Nephron (organoid): ENCODE results near the gene MATN1.
A peak's percentile ranks its signal among the peaks of the same experiment; 100 is the strongest.

Experiments used
- H3K27ac Mint-ChIP-seq, 3 experiments: 2 replicates each; pipeline ENCODE4 v1.8.0; 2020; ENCODE audit warnings: mixed read lengths in 3 of 3, mild to moderate bottlenecking in 2 of 3, moderate library complexity in 1 of 3
- H3K27me3 Mint-ChIP-seq: 2 replicates; pipeline ENCODE4 v1.8.0; 2021; ENCODE audit warnings: low read depth, mild to moderate bottlenecking, moderate library complexity, mixed read lengths
- H3K36me3 Mint-ChIP-seq: 2 replicates; pipeline ENCODE4 v1.8.0; 2020; ENCODE audit warnings: low read depth, mixed read lengths
- H3K4me1 Mint-ChIP-seq: 2 replicates; pipeline ENCODE4 v1.8.0; 2020; ENCODE audit warnings: mixed read lengths
- H3K4me3 Mint-ChIP-seq, 3 experiments: 2 replicates each; pipeline ENCODE4 v1.8.0; 2020; ENCODE audit warnings: mild to moderate bottlenecking in 3 of 3, mixed read lengths in 3 of 3, moderate library complexity in 2 of 3
- H3K9me3 Mint-ChIP-seq: 2 replicates; pipeline ENCODE4 v1.8.0; 2020; ENCODE audit warnings: mixed read lengths
- TF ChIP-seq, protein P1 (sequence below), 3 experiments: fragments of 200-600 bp; sonication (generic); IDR thresholded peaks; one replicate each; pipeline ENCODE4 v1.5.0; 2021; ENCODE audit warnings: antibody characterized with exemption in 3 of 3; ENCODE audit not compliant: unreplicated experiment in 3 of 3

MATN1 gene

DNA sequence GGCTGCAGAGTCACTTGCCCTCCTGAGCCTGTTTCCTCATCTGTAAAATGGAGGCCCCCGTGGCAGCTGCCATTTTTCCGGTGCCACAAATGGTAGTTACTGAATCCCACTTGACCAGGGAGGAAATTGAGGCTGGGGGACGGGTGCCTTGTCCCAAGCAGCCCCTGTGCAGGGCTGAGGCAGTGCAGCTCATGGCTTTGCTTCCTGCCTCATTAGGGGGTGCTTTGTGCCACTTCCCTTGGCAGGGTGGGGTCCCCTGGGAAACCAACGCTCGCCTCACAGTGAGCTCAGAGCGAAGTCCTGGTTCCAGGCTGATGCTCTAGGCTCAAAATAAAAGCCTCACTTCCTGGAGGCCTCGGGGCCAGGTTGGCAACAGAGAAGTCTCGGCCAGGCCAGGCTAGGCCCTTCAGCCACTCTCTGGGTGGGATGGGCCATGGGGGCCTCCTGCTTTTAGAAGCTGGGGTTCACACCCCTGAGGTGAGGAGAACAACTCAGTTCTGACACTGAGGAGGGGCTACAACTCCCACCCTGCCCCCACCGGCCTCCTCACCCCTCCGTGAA is 27.4 kb upstream of the MATN1 start:
- no peak overlapping the region for H3K4me3 Mint-ChIP-seq
- no peaks in the 10 kb centered on the region for H3K9me3 Mint-ChIP-seq

DNA sequence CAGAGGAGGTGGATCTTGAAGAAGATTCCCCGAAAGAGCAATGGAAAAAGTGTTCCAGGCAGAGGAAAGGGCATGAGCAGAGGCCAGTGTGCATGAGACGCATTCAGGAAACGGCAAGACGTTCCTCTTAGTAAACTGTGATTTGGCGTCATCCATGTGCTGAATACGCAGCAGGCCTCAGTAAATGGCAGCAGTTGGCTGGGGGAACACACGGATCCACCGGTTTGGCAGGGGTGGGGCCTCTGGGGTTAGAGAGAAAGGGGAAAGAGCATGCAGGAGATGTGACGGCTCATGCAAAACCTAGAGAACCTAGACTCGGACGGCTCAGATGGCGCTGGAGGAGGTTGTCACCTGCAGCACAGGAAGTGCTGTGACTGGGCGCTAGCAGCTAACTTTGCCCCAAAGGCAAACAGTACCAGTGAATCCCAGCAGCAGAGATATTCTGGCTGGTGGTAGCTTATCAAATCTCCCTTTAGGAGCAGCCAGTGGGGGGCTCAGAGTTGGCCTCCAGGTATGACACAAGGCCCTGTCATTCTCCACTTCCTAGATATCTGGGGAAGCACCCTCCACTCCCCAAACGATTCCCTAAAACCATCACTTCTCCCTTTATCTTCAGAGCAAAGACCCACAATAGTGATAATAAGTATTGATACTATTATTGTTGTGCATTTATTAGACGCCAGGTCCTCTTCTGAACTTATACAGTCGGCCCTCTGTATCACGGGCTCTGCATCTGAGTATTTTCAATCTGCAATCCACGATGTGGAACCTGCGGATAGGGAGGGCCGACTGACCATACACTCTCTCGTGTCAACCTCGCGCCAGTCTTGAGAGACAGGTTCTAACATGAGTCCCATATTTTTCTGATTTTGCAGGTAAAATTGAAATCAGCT is 26.6 kb upstream of the MATN1 start:
- H3K36me3 Mint-ChIP-seq, result no peaks in the 10 kb centered on the region
- TF ChIP-seq, protein P1, sequence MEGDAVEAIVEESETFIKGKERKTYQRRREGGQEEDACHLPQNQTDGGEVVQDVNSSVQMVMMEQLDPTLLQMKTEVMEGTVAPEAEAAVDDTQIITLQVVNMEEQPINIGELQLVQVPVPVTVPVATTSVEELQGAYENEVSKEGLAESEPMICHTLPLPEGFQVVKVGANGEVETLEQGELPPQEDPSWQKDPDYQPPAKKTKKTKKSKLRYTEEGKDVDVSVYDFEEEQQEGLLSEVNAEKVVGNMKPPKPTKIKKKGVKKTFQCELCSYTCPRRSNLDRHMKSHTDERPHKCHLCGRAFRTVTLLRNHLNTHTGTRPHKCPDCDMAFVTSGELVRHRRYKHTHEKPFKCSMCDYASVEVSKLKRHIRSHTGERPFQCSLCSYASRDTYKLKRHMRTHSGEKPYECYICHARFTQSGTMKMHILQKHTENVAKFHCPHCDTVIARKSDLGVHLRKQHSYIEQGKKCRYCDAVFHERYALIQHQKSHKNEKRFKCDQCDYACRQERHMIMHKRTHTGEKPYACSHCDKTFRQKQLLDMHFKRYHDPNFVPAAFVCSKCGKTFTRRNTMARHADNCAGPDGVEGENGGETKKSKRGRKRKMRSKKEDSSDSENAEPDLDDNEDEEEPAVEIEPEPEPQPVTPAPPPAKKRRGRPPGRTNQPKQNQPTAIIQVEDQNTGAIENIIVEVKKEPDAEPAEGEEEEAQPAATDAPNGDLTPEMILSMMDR (IDR thresholded peaks at IDR 0.05; ENCODE audit: unreplicated experiment in 3 of 3), result no peak
- no peak overlapping the region for H3K4me3 Mint-ChIP-seq

More for the DNA sequence above, 27.4 kb upstream of the MATN1 start:
- TF ChIP-seq, protein P1 (IDR thresholded peaks at IDR 0.05; ENCODE audit: unreplicated experiment in 3 of 3), result no peak
- H3K27me3 Mint-ChIP-seq, result peaks cover 22% of the 10 kb centered on the region
- H3K27ac Mint-ChIP-seq, result no peak overlapping the region
- no peaks in the 10 kb centered on the region for H3K36me3 Mint-ChIP-seq
- peaks cover 30% of the 10 kb centered on the region for H3K4me1 Mint-ChIP-seq

DNA sequence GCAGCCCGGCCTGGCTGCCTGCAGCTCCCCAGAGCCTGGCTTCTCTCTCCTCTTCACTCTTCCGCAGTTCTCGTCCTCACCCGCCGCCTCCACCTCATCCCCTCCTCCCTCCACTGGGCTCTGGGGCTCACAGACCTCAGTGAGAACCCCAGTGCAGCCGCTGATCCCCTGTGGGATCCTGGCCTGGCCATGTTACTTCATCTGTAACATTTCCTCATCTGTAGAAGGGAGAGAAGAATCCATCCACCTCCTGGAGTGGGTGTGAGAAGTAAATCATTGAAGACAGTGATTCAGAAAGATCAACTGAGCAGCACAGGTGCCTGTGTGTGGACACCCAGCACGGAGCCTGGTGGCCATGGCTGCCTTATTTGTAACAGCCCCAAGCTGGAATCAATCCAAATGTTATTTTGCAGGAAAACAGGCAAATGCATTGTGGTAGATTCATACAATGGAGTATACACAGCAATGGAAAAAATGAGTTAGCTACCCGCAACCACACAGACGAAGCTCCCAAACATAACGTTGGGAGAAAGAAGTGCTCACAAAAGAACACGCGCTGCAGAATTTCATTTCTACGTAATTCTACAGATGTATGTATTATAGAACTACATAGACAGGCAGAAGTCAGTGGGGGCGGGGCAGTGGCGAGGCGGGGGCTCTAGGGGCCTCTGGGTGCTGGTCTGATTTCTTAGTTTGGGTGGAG is 25.5 kb upstream of the MATN1 start:
- Mint-ChIP-seq H3K9me3 (no peaks in the 10 kb centered on the region), H3K4me1 (peaks cover 21% of the 10 kb centered on the region), H3K4me3 (no peak overlapping the region), H3K36me3 (no peaks in the 10 kb centered on the region), H3K27me3 (peaks cover 22% of the 10 kb centered on the region), H3K27ac (peak overlapping the region; percentile 21 to 70 (median 25))
- TF ChIP-seq, protein P1 (IDR thresholded peaks at IDR 0.05; ENCODE audit: unreplicated experiment in 3 of 3), result no peak

More for the DNA sequence above, 26.6 kb upstream of the MATN1 start:
- H3K27ac Mint-ChIP-seq, result peak overlapping the region in 1 of 3 experiments; percentile 25
- peaks cover 21% of the 10 kb centered on the region for H3K4me1 Mint-ChIP-seq
- H3K27me3 Mint-ChIP-seq, result peaks cover 19% of the 10 kb centered on the region
- H3K9me3 Mint-ChIP-seq, result no peaks in the 10 kb centered on the region

DNA sequence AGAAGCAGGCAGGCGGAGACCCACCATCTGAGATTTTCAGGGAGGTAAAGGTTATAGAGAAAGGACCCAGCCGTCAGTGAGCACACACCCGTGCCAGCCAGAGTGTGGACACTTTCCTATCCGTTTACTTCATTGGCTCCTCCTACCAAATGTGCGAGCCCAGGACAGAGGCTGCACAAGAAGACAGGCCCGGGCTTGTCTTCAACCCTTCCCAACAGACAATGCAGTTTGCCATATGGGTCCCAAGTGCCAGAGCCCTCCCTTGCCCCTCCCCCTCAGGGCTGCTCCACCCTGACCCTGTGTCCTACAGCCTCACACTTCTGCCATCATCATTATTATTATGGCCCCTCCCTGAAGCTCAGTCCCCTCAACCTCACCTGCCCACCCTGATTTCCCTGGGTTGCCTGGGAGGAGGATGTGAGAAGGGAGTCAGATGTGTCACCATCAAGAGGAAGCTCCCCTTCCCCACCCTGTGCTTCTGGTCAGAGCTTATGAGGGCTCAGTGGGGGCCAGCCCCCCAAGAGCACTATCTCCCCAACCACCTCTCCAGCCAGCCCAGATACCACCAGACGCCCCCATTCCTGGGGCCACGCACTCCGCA is 24.8 kb upstream of the MATN1 start:
- Mint-ChIP-seq H3K27ac (peak overlapping the region in 2 of 3 experiments; percentile 21 to 70), H3K4me3 (no peak overlapping the region), H3K27me3 (peaks cover 23% of the 10 kb centered on the region), H3K36me3 (no peaks in the 10 kb centered on the region), H3K4me1 (peaks cover 14% of the 10 kb centered on the region), H3K9me3 (no peaks in the 10 kb centered on the region)
- TF ChIP-seq, protein P1 (IDR thresholded peaks at IDR 0.05; ENCODE audit: unreplicated experiment in 3 of 3), result no peak

DNA sequence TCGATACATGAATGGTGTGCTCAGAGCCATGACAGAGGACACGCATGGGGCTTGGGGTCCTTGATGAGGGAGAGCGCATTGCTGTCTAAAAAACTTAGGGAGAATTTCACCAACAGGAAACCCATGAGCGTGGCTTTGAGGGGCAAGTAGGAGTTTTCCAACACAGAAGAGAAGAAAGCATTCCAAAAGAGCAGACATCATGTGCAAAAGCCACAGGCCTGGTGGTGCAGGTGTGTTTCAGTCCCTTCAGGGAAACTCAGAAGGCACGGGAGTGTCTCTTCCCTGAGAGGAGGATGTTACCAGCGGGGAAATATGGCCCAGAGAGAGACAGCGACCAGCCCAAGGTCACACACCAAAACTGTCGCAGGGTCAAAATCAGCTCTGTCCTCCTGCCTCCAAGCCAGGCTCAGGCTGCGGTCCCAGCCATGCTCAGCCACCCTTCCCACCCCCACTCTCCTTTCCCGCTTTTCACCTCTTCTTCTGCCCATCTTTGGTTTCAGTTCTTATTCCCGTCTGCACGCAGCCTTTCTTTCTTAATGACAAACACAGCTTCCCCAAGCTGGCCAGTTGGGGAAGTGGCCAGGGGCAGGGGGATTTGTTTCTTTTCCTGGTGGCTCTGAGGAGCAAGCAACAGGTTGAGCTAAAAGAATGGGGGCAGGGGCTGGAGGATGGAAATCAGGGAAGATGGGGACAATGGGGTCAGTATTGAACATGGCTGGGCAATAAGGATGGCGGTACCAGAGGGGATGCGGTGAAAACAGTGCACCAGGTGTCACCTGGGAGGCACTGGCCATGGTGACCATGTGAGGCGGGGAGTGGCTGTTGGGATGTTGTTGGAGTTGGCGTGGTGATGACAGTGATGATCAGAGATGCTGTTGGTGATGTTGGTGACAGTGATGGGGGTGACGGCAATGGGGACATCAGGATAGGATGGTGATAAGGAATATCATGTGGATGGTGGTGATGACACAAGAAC is 23.9 kb upstream of the MATN1 start:
- Mint-ChIP-seq H3K4me3 (no peak overlapping the region), H3K27me3 (peaks cover 18% of the 10 kb centered on the region), H3K36me3 (no peaks in the 10 kb centered on the region), H3K9me3 (no peaks in the 10 kb centered on the region), H3K4me1 (peaks cover 12% of the 10 kb centered on the region), H3K27ac (peak overlapping the region in 1 of 3 experiments; percentile 51)
- TF ChIP-seq, protein P1 (IDR thresholded peaks at IDR 0.05; ENCODE audit: unreplicated experiment in 3 of 3), result no peak
